ENCODE results near the gene PTPRK. TPM values are rescaled to one million over a fixed set of nuclear protein-coding genes. Genes with fewer than 3 reads are reported as not detected.

Gene PTPRK
- polyA plus RNA-seq, 1 donor (not counting 4 experiments of a cell fraction or from before 2014, with no cell fraction given), result 52.7 TPM

- H3K9me1 ChIP-seq (ENCODE audit: control insufficient read depth, extremely low read depth, insufficient read depth, low read length), result no peaks in the 10 kb centered on the region
- H3K27me3 ChIP-seq (ENCODE audit: control insufficient read depth, extremely low read depth, insufficient read depth, low read length), result no peaks in the 10 kb centered on the region
- no peak overlapping the region for H3K9ac ChIP-seq (ENCODE audit: control insufficient read depth, extremely low read depth, insufficient read depth, low read length)
- no peak for DNase-seq (ENCODE audit: low read depth, low spot score)
- no peaks in the 10 kb centered on the region for H3K4me1 ChIP-seq (ENCODE audit: control insufficient read depth, extremely low read depth, insufficient read depth, low read length)
- no peak overlapping the region for H3K27ac ChIP-seq (ENCODE audit: control insufficient read depth, insufficient read depth, low read length)
- peaks cover 11 to 12% of the 10 kb centered on the region in 2 experiments for H3K36me3 ChIP-seq (ENCODE audit: control insufficient read depth in 2 of 2, extremely low read depth in 1 of 2, insufficient read depth in 2 of 2, low read length in 2 of 2)
- dilution Hi-C loops (cut with MboI; ENCODE audit: extremely low pct_ligation_motif_present, low sequenced_read_pairs), result no loop called here
- H3K79me2 ChIP-seq (ENCODE audit: control insufficient read depth, insufficient read depth, low read length), result no peaks in the 10 kb centered on the region
- no peak overlapping the region for H3K4me2 ChIP-seq (ENCODE audit: control insufficient read depth, extremely low read depth, insufficient read depth, low read depth, low read length)
- no peak overlapping the region for H2AFZ ChIP-seq (ENCODE audit: control insufficient read depth, low read length)
- FAIRE-seq, result no peak
- no peaks in the 10 kb centered on the region for H3K9me3 ChIP-seq (ENCODE audit: control insufficient read depth, low read depth, low read length)
- no peak overlapping the region for H3K4me3 ChIP-seq (ENCODE audit: control insufficient read depth in 2 of 3, extremely low read depth in 1 of 3, insufficient read depth in 2 of 3, low read depth in 1 of 3, low read length in 3 of 3)
- H4K20me1 ChIP-seq (ENCODE audit: control insufficient read depth, extremely low read depth, insufficient read depth, low read length), result no peaks in the 10 kb centered on the region
- TF ChIP-seq EZH2 (IDR thresholded peaks at IDR 0.05; ENCODE audit: low read length), result no peak
- TF ChIP-seq, protein P1, sequence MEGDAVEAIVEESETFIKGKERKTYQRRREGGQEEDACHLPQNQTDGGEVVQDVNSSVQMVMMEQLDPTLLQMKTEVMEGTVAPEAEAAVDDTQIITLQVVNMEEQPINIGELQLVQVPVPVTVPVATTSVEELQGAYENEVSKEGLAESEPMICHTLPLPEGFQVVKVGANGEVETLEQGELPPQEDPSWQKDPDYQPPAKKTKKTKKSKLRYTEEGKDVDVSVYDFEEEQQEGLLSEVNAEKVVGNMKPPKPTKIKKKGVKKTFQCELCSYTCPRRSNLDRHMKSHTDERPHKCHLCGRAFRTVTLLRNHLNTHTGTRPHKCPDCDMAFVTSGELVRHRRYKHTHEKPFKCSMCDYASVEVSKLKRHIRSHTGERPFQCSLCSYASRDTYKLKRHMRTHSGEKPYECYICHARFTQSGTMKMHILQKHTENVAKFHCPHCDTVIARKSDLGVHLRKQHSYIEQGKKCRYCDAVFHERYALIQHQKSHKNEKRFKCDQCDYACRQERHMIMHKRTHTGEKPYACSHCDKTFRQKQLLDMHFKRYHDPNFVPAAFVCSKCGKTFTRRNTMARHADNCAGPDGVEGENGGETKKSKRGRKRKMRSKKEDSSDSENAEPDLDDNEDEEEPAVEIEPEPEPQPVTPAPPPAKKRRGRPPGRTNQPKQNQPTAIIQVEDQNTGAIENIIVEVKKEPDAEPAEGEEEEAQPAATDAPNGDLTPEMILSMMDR (optimal IDR thresholded peaks at IDR 0.05 in 1 of 3, IDR thresholded peaks at IDR 0.05 in 1 of 3, conservative IDR thresholded peaks at IDR 0.05 in 1 of 3; ENCODE audit: extremely low read depth in 1 of 3, insufficient read depth in 2 of 3, low read length in 3 of 3), result no peak
These were observed 451.2 kb downstream of the PTPRK start for GRCh38 chr6:128069188-128069587.

- TF ChIP-seq EZH2 (IDR thresholded peaks at IDR 0.05; ENCODE audit: low read length), result no peak
- TF ChIP-seq, protein P1 (optimal IDR thresholded peaks at IDR 0.05 in 1 of 3, IDR thresholded peaks at IDR 0.05 in 1 of 3, conservative IDR thresholded peaks at IDR 0.05 in 1 of 3; ENCODE audit: extremely low read depth in 1 of 3, insufficient read depth in 2 of 3, low read length in 3 of 3), result no peak
- dilution Hi-C loops (cut with MboI; ENCODE audit: extremely low pct_ligation_motif_present, low sequenced_read_pairs), result no loop called here
- no peak for FAIRE-seq
These were observed 452.3 kb downstream of the PTPRK start for GRCh38 chr6:128068119-128068479.

More at GRCh38 chr6:128068119-128068479, 452.3 kb downstream of the PTPRK start:
- Histone ChIP-seq H3K9me1 (ENCODE audit: control insufficient read depth, extremely low read depth, insufficient read depth, low read length) (no peaks in the 10 kb centered on the region), H3K9ac (ENCODE audit: control insufficient read depth, extremely low read depth, insufficient read depth, low read length) (no peak overlapping the region), H3K4me2 (ENCODE audit: control insufficient read depth, extremely low read depth, insufficient read depth, low read depth, low read length) (no peak overlapping the region), H3K27ac (ENCODE audit: control insufficient read depth, insufficient read depth, low read length) (no peak overlapping the region), H3K4me3 (ENCODE audit: control insufficient read depth in 2 of 3, extremely low read depth in 1 of 3, insufficient read depth in 2 of 3, low read depth in 1 of 3, low read length in 3 of 3) (no peak overlapping the region), H2AFZ (ENCODE audit: control insufficient read depth, low read length) (no peak overlapping the region), H3K27me3 (ENCODE audit: control insufficient read depth, extremely low read depth, insufficient read depth, low read length) (no peaks in the 10 kb centered on the region), H3K9me3 (ENCODE audit: control insufficient read depth, low read depth, low read length) (no peaks in the 10 kb centered on the region), H3K4me1 (ENCODE audit: control insufficient read depth, extremely low read depth, insufficient read depth, low read length) (no peaks in the 10 kb centered on the region), H3K79me2 (ENCODE audit: control insufficient read depth, insufficient read depth, low read length) (no peaks in the 10 kb centered on the region), H4K20me1 (ENCODE audit: control insufficient read depth, extremely low read depth, insufficient read depth, low read length) (no peaks in the 10 kb centered on the region), H3K36me3 (ENCODE audit: control insufficient read depth in 2 of 2, extremely low read depth in 1 of 2, insufficient read depth in 2 of 2, low read length in 2 of 2) (peaks cover 11 to 12% of the 10 kb centered on the region in 2 experiments)
- DNase-seq (ENCODE audit: low read depth, low spot score), result no peak

All from keratinocyte (primary cell).